Upper lobe of left lung (tissue), 6 donors: ENCODE results near the gene TLR7. TPM values are rescaled to one million over a fixed set of nuclear protein-coding genes. Genes with fewer than 3 reads are reported as not detected.

Source experiments
- ATAC-seq, 2 donors: fragments of 200-7000 bp; cut with Tn5 transposase; one replicate each; pipeline ENCODE4 v1.9.1; 2022; ENCODE audit warnings: mild to moderate bottlenecking in 2 of 2, moderate library complexity in 2 of 2; ENCODE audit not compliant: low FRiP score in 2 of 2
- DNase-seq, 2 donors: peaks; one replicate each; pipeline ENCODE4 v3.0.0-alpha.2; 2019 to 2020
- H3K27ac ChIP-seq, 4 donors: fragments of 200-600 bp; sonication (generic); one replicate each; pipeline ENCODE4 v1.5.1; 2016 to 2019
- H3K27me3 ChIP-seq, 4 donors: fragments of 200-600 bp; sonication (generic); one replicate each; pipeline ENCODE4 v1.5.1; 2017 to 2019
- H3K36me3 ChIP-seq, 4 donors: fragments of 200-600 bp; sonication (generic); one replicate each; pipeline ENCODE4 v1.5.1; 2016 to 2019
- H3K4me1 ChIP-seq, 4 donors: fragments of 200-600 bp; sonication (generic); one replicate each; pipeline ENCODE4 v1.5.1; 2018 to 2019
- H3K4me3 ChIP-seq, 4 donors: fragments of 200-600 bp; sonication (generic); one replicate each; pipeline ENCODE4 v1.5.1; 2017 to 2019; ENCODE audit warnings: mild to moderate bottlenecking in 2 of 4, moderate library complexity in 1 of 4
- H3K9me3 ChIP-seq, 4 donors: fragments of 200-600 bp; sonication (generic); one replicate each; pipeline ENCODE4 v1.5.1; 2018 to 2019
- EP300 ChIP-seq, 4 donors: sonication (generic); formaldehyde crosslinking; IDR thresholded peaks; one replicate each; pipeline ENCODE4 v1.5.1; 2017; ENCODE audit warnings: antibody characterized with exemption in 4 of 4, control low read depth in 2 of 4
- POLR2A ChIP-seq, 4 donors: fragments of 450-650 bp; IDR thresholded peaks; one replicate each; pipeline ENCODE4 v1.5.1; 2016 to 2017; ENCODE audit warnings: antibody characterized with exemption in 4 of 4, mild to moderate bottlenecking in 2 of 4
- POLR2AphosphoS5 ChIP-seq, 2 donors: sonication (generic); formaldehyde crosslinking; IDR thresholded peaks; one replicate each; pipeline ENCODE4 v1.5.1; 2017; ENCODE audit warnings: antibody characterized with exemption in 2 of 2
- WGBS, 2 donors: methylation state at CpG; one replicate each; pipeline ENCODE4 v1.1.5; 2017 to 2018; 5-methylcytosine and 5-hydroxymethylcytosine counted together
- total RNA-seq, 6 donors: library from RNA; depleted of rRNA in 4 of 6; stranded (reverse); fragments of >200 nt in 4 of 6; gene quantifications; one replicate each; pipeline versions ENCODE4 v1.1.0 to v1.2.1, GENCODE V29; 2016 to 2021
- TF ChIP-seq, protein P1 (sequence below), 6 experiments: fragments of 450-650 bp in 4 of 6; fragments of 200-600 bp in 2 of 6; sonication (generic) in 2 of 6; IDR thresholded peaks; one replicate each; pipeline ENCODE4 v1.5.1; 2016 to 2019; ENCODE audit warnings: antibody characterized with exemption in 6 of 6
- donor health status: DM: no; HTN: no; CAD: no; lungs with moderate emphysema.
- donor health status: DM: no; HTN: yes; CAD: no; lungs with severe emphysema.

TLR7 gene
- total RNA-seq, 6 donors from 2014 or later: 0.67 to 5.5 (median 1.6) TPM

DNA sequence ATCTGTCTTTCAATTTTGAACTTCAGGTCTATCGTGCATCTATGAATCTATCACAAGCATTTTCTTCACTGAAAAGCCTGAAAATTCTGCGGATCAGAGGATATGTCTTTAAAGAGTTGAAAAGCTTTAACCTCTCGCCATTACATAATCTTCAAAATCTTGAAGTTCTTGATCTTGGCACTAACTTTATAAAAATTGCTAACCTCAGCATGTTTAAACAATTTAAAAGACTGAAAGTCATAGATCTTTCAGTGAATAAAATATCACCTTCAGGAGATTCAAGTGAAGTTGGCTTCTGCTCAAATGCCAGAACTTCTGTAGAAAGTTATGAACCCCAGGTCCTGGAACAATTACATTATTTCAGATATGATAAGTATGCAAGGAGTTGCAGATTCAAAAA lies 19.7 kb downstream of the TLR7 start:
- Histone ChIP-seq H3K4me1 (no peaks in the 10 kb centered on the region), H3K27ac (no peak overlapping the region), H3K4me3 (no peak overlapping the region), H3K36me3 (no peaks in the 10 kb centered on the region), H3K27me3 (no peaks in the 10 kb centered on the region), H3K9me3 (no peaks in the 10 kb centered on the region)
- no peak for ATAC-seq
- 86 to 88% methylated on average over 3 of the region's 3 CpGs for WGBS, 2 donors
- TF ChIP-seq, protein P1, sequence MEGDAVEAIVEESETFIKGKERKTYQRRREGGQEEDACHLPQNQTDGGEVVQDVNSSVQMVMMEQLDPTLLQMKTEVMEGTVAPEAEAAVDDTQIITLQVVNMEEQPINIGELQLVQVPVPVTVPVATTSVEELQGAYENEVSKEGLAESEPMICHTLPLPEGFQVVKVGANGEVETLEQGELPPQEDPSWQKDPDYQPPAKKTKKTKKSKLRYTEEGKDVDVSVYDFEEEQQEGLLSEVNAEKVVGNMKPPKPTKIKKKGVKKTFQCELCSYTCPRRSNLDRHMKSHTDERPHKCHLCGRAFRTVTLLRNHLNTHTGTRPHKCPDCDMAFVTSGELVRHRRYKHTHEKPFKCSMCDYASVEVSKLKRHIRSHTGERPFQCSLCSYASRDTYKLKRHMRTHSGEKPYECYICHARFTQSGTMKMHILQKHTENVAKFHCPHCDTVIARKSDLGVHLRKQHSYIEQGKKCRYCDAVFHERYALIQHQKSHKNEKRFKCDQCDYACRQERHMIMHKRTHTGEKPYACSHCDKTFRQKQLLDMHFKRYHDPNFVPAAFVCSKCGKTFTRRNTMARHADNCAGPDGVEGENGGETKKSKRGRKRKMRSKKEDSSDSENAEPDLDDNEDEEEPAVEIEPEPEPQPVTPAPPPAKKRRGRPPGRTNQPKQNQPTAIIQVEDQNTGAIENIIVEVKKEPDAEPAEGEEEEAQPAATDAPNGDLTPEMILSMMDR (IDR thresholded peaks at IDR 0.05): no peak
- no peak for TF ChIP-seq EP300 (IDR thresholded peaks at IDR 0.05)
- no peak for TF ChIP-seq POLR2AphosphoS5 (IDR thresholded peaks at IDR 0.05)
- no peak for TF ChIP-seq POLR2A (IDR thresholded peaks at IDR 0.05)
- no peak for DNase-seq

DNA sequence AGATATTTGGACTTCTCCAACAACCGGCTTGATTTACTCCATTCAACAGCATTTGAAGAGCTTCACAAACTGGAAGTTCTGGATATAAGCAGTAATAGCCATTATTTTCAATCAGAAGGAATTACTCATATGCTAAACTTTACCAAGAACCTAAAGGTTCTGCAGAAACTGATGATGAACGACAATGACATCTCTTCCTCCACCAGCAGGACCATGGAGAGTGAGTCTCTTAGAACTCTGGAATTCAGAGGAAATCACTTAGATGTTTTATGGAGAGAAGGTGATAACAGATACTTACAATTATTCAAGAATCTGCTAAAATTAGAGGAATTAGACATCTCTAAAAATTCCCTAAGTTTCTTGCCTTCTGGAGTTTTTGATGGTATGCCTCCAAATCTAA lies 20.3 kb downstream of the TLR7 start:
- H3K27me3 ChIP-seq: no peaks in the 10 kb centered on the region
- DNase-seq (no peak), ATAC-seq (no peak)
- no peak for TF ChIP-seq EP300 (IDR thresholded peaks at IDR 0.05)
- TF ChIP-seq POLR2A (IDR thresholded peaks at IDR 0.05): no peak
- TF ChIP-seq, protein P1 (IDR thresholded peaks at IDR 0.05): no peak
- TF ChIP-seq POLR2AphosphoS5 (IDR thresholded peaks at IDR 0.05): no peak
- no peak overlapping the region for H3K4me3 ChIP-seq
- 66 to 84% methylated on average over 2 of the region's 2 CpGs for WGBS, 2 donors
- H3K9me3 ChIP-seq: no peaks in the 10 kb centered on the region
- H3K27ac ChIP-seq: no peak overlapping the region
- H3K36me3 ChIP-seq: no peaks in the 10 kb centered on the region
- no peaks in the 10 kb centered on the region for H3K4me1 ChIP-seq

DNA sequence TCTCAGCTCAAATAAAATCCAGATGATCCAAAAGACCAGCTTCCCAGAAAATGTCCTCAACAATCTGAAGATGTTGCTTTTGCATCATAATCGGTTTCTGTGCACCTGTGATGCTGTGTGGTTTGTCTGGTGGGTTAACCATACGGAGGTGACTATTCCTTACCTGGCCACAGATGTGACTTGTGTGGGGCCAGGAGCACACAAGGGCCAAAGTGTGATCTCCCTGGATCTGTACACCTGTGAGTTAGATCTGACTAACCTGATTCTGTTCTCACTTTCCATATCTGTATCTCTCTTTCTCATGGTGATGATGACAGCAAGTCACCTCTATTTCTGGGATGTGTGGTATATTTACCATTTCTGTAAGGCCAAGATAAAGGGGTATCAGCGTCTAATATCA lies 20.9 kb downstream of the TLR7 start:
- no peaks in the 10 kb centered on the region for H3K27me3 ChIP-seq
- 65 to 75% methylated on average over 2 to 3 of the region's 3 CpGs for WGBS, 2 donors
- no peaks in the 10 kb centered on the region for H3K9me3 ChIP-seq
- TF ChIP-seq EP300 (IDR thresholded peaks at IDR 0.05) (no peak), POLR2A (IDR thresholded peaks at IDR 0.05) (no peak), POLR2AphosphoS5 (IDR thresholded peaks at IDR 0.05) (no peak)
- TF ChIP-seq, protein P1 (IDR thresholded peaks at IDR 0.05): no peak
- no peaks in the 10 kb centered on the region for H3K4me1 ChIP-seq
- no peak overlapping the region for H3K27ac ChIP-seq
- H3K4me3 ChIP-seq: no peak overlapping the region
- no peak for ATAC-seq
- no peaks in the 10 kb centered on the region for H3K36me3 ChIP-seq
- DNase-seq: no peak

DNA sequence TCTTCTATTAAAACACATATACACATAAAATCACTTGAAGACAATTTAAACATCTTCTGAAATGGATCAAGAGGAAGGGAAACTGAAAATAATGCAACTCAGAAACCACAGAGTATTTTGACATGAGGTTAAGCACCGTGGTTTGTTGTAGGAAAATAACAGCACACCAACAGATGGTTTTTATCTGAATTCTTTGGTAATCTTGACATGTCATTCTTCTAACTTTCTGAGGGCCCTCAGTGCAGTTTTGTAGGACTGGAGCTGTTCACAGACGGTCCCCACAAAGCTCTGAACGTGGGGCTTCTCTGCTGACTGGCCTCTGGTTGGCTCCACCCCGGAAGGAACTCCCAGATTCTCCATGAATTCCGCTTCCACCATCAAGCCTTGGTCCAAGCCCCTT lies 23.6 kb downstream of the TLR7 start:
- no peak for DNase-seq
- H3K9me3 ChIP-seq: no peaks in the 10 kb centered on the region
- no peaks in the 10 kb centered on the region for H3K27me3 ChIP-seq
- no peaks in the 10 kb centered on the region for H3K4me1 ChIP-seq
- H3K36me3 ChIP-seq: no peaks in the 10 kb centered on the region
- H3K4me3 ChIP-seq: no peak overlapping the region
- no peak for ATAC-seq
- peak overlapping the region in 1 of 4 donors; percentile 26 for H3K27ac ChIP-seq
- WGBS, 2 donors: 42 to 50% methylated on average over 5 of the region's 5 CpGs
- TF ChIP-seq POLR2A (IDR thresholded peaks at IDR 0.05) (no peak), EP300 (IDR thresholded peaks at IDR 0.05) (no peak), POLR2AphosphoS5 (IDR thresholded peaks at IDR 0.05) (no peak)
- TF ChIP-seq, protein P1 (IDR thresholded peaks at IDR 0.05): no peak

DNA sequence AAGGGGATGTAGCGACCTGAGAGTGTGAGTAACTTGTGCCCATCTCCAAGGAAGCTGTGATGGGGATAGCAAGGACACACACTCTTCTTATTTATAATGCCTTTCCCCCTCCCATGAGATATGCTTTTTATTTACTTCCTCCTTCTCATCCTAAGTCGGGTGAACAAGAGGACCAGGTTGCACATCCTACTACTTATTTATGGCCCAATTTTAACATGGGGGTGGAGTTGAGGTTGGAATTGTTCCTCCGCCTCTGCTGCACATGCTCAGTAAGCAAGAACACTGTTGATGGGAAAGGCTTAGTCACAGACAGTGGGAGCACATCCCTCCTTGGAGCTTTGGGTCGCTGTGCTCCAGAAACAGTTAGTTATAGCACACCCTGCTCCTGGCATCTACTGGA lies 24.3 kb downstream of the TLR7 start:
- 63 to 85% methylated on average over 4 of the region's 4 CpGs for WGBS, 2 donors
- no peak for DNase-seq
- no peak overlapping the region for H3K4me3 ChIP-seq
- no peaks in the 10 kb centered on the region for H3K4me1 ChIP-seq
- H3K36me3 ChIP-seq: no peaks in the 10 kb centered on the region
- no peak for TF ChIP-seq POLR2A (IDR thresholded peaks at IDR 0.05)
- TF ChIP-seq, protein P1 (IDR thresholded peaks at IDR 0.05): no peak
- TF ChIP-seq EP300 (IDR thresholded peaks at IDR 0.05): no peak
- TF ChIP-seq POLR2AphosphoS5 (IDR thresholded peaks at IDR 0.05): no peak
- ATAC-seq: no peak
- H3K27ac ChIP-seq: no peak overlapping the region
- H3K9me3 ChIP-seq: no peaks in the 10 kb centered on the region
- no peaks in the 10 kb centered on the region for H3K27me3 ChIP-seq
